Vagina (tissue), 2 donors: ENCODE data around the gene NACAD. TPM values are rescaled to one million over a fixed set of nuclear protein-coding genes. Genes with fewer than 3 reads are reported as not detected.
A peak's percentile ranks its signal among the peaks of the same experiment; 100 is the strongest.
"Not testable (repeated sequence)": the region's sequence is repeated elsewhere in the genome, so short reads cannot be mapped to it uniquely, and the experiment has no call there.

Experiments
- DNase-seq, 2 donors: peaks; one replicate each; pipeline ENCODE4 v3.0.0-alpha.2; 2017; ENCODE audit errors: extremely low spot score in 2 of 2
- H3K27ac ChIP-seq: fragments of 200-600 bp; sonication (generic); one replicate; pipeline ENCODE4 v1.5.1; 2019
- H3K27me3 ChIP-seq: fragments of 200-600 bp; sonication (generic); one replicate; pipeline ENCODE4 v1.5.1; 2019
- H3K36me3 ChIP-seq, 2 donors: fragments of 200-600 bp; sonication (generic); one replicate each; pipeline ENCODE4 v1.5.1; 2017 to 2019
- H3K4me1 ChIP-seq: fragments of 200-600 bp; sonication (generic); one replicate; pipeline ENCODE4 v1.5.1; 2019
- H3K4me3 ChIP-seq, 2 donors: fragments of 200-600 bp; sonication (generic); 1 replicate in 1 of 2; 2 replicates in 1 of 2; pipeline ENCODE4 v1.5.1; 2016 to 2019
- H3K9me3 ChIP-seq: fragments of 200-600 bp; sonication (generic); one replicate; pipeline ENCODE4 v1.5.1; 2019
- POLR2A ChIP-seq, 2 donors: fragments of 450-650 bp; IDR thresholded peaks; one replicate each; pipeline ENCODE4 v1.6.1; 2017; ENCODE audit warnings: antibody characterized with exemption in 2 of 2, mild to moderate bottlenecking in 2 of 2, moderate library complexity in 2 of 2
- POLR2AphosphoS5 ChIP-seq, 2 donors: sonication (generic); formaldehyde crosslinking; IDR thresholded peaks; one replicate each; pipeline ENCODE4 v1.9.0; 2017; ENCODE audit warnings: antibody characterized with exemption in 2 of 2, mild to moderate bottlenecking in 2 of 2, low read depth in 1 of 2; ENCODE audit not compliant: insufficient read depth in 1 of 2
- intact Hi-C: fragments of 100-400 bp; cut with DNase I; formaldehyde crosslinking; loops from one replicate; pipeline ENCODE4 v1.15.1; 2023
- total RNA-seq: library from RNA; depleted of rRNA; stranded (reverse); fragments of >200 nt; gene quantifications from one replicate; pipeline ENCODE4 v1.2.3, GENCODE V29; 2016
- TF ChIP-seq, protein P1 (sequence below), 3 experiments: fragments of 450-650 bp in 2 of 3; fragments of 200-600 bp in 1 of 3; sonication (generic) in 1 of 3; IDR thresholded peaks; one replicate each; pipeline ENCODE4 v1.5.1; 2017 to 2019; ENCODE audit warnings: antibody characterized with exemption in 3 of 3, mild to moderate bottlenecking in 2 of 3, moderate library complexity in 2 of 3

NACAD gene
- total RNA-seq, 1 donor from 2014 or later = 9.6 TPM

DNA sequence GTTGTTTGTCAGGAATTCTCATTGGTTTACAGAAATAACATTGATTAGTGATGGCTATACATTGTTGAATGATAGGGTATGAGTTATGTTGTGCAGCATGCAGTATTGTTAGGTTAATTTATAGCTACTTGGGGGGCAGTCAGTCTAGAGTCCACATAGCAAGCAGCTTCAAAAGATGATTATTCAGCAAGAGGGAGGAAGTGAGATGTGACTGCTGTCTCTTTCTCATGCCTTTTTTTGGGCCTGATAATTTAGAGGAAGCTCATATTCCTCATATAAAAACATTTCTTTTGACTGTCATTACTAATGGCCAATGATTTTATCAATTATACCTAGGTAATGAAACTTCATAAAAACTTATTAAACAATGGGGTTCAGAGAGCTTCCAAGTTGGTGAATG lies 26.2 kb upstream of the NACAD start:
- Histone ChIP-seq H3K36me3 (no peaks in the 10 kb centered on the region), H3K4me1 (peaks cover 22% of the 10 kb centered on the region), H3K27ac (no peak overlapping the region), H3K9me3 (no peaks in the 10 kb centered on the region), H3K27me3 (no peaks in the 10 kb centered on the region), H3K4me3 (no peak overlapping the region)
- TF ChIP-seq, protein P1, sequence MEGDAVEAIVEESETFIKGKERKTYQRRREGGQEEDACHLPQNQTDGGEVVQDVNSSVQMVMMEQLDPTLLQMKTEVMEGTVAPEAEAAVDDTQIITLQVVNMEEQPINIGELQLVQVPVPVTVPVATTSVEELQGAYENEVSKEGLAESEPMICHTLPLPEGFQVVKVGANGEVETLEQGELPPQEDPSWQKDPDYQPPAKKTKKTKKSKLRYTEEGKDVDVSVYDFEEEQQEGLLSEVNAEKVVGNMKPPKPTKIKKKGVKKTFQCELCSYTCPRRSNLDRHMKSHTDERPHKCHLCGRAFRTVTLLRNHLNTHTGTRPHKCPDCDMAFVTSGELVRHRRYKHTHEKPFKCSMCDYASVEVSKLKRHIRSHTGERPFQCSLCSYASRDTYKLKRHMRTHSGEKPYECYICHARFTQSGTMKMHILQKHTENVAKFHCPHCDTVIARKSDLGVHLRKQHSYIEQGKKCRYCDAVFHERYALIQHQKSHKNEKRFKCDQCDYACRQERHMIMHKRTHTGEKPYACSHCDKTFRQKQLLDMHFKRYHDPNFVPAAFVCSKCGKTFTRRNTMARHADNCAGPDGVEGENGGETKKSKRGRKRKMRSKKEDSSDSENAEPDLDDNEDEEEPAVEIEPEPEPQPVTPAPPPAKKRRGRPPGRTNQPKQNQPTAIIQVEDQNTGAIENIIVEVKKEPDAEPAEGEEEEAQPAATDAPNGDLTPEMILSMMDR (IDR thresholded peaks at IDR 0.05) = no peak
- TF ChIP-seq POLR2AphosphoS5 (IDR thresholded peaks at IDR 0.05; ENCODE audit: insufficient read depth in 1 of 2, low read depth in 1 of 2) (no peak), POLR2A (IDR thresholded peaks at IDR 0.05) (no peak)
- no peak for DNase-seq
- intact Hi-C loops = no loop called here

DNA sequence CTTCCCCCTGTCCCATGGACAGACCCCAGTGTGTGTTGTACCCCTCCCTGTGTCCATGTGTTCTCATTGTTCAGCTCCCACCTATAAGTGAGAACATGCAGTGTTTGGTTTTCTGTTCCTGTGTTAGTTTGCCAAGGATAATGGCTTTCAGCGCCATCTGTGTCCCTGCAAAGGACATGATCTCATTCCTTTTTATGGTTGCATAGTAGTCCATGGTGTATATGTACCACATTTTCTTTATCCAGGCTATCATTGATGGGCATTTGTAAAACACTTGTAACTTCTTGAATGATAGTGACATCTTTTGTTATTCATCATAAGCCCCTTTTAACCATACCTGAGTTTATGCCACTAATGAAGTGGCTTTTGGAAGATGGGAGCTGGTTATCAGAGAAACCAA lies 25.5 kb upstream of the NACAD start:
- H3K27me3 ChIP-seq, H3K27ac ChIP-seq, H3K36me3 ChIP-seq, intact Hi-C loops, H3K9me3 ChIP-seq, DNase-seq, H3K4me3 ChIP-seq: not testable (repeated sequence)
- peaks cover 26% of the 10 kb centered on the region for H3K4me1 ChIP-seq

DNA sequence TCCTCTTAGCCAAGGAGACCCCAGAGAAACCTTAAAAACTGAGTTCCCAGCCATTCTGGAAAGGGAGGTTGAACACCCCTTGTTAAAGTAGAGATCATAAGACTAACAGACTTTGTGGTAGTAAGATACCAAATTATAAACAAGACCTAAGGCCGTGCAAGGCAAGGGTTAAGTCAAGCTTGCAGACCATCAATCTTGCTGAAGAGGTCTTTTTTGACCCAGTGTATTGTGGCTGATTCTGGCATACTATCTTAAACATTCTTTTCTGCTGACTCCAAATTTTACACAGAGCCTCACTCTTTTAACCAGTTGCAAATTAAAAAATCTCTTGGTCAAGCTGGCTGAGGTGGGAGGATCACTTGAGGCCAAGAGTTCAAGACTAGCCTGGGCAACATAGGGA lies 23.9 kb upstream of the NACAD start:
- H3K9me3 ChIP-seq = no peaks in the 10 kb centered on the region
- DNase-seq = no peak
- peak overlapping the region in 1 of 2 donors; percentile 71 for H3K4me3 ChIP-seq
- peaks cover 41% of the 10 kb centered on the region for H3K4me1 ChIP-seq
- no peaks in the 10 kb centered on the region for H3K27me3 ChIP-seq
- H3K36me3 ChIP-seq = peaks cover 0 to 15% of the 10 kb centered on the region in 2 donors
- intact Hi-C loops = no loop called here
- TF ChIP-seq POLR2AphosphoS5 (IDR thresholded peaks at IDR 0.05; ENCODE audit: insufficient read depth in 1 of 2, low read depth in 1 of 2) = no peak
- TF ChIP-seq, protein P1 (IDR thresholded peaks at IDR 0.05) = no peak
- TF ChIP-seq POLR2A (IDR thresholded peaks at IDR 0.05) = no peak
- H3K27ac ChIP-seq = peak overlapping the region; percentile 92

DNA sequence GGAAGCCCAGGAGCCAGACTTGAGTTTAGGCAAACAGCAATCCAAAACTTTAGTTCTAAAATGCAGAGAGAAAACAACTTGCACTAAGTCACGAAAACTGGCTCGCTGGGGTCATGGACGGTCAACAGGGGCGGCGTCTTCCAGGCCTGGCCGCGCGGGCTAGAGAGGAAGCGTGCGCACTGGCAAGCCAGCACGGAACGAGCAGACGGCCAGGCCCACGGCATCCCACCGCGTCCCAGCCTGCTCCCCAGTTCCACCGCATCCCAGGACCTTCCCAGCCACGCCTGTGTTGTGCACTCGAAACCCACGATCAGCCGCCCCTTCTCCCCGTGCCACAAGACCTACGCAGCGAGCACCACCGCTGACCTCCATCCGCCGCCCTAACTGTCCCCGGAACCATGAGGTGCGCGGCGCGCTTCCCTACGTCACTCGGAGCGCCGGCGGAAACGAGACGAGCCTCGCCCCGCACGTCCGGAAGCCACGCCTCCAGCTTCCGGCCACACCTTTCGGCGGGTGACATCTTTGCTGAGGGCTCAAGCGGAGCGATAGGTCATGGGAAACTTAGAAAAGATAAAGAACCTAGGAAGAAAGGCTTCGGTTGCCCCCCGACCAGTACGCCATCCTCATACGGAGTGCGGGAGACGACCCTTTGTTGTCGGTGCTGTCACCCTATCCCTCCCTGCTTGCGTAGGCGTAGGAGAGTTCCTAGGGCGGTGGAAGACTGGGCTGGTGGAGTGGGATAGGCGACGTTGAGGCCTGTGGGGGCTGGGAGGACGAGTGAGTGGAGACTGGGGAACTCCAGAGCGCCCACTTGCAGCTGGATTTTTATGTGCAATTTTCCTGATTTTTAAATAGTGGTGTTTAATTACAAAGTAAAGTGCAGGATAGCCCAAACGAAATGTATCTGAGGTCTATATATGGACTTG lies 22.8 kb upstream of the NACAD start, which contains the start of gene TBRG4:
Gene TBRG4, minus strand, starts transcription at position 400 of the 926 bp plus-strand sequence. CDS start 2,460 bp downstream, outside the sequence.
- Histone ChIP-seq H3K9me3 (no peaks in the 10 kb centered on the region), H3K4me3 (peak within 1 kb of the TSS; percentile 71 to 77), H3K36me3 (peaks cover 3 to 25% of the 10 kb centered on the region in 2 donors), H3K4me1 (peaks cover 48% of the 10 kb centered on the region), H3K27me3 (no peaks in the 10 kb centered on the region), H3K27ac (peak within 1 kb of the TSS; percentile 92)
- peak in 1 of 2 donors; percentile 94 for DNase-seq
- TF ChIP-seq, protein P1 (IDR thresholded peaks at IDR 0.05) = peak in 2 of 3 experiments; percentile 24 to 25
- peak; percentile 99 for TF ChIP-seq POLR2AphosphoS5 (IDR thresholded peaks at IDR 0.05; ENCODE audit: insufficient read depth in 1 of 2, low read depth in 1 of 2)
- TF ChIP-seq POLR2A (IDR thresholded peaks at IDR 0.05) = peak in 1 of 2 donors; percentile 77
- intact Hi-C loops = no loop called here

DNA sequence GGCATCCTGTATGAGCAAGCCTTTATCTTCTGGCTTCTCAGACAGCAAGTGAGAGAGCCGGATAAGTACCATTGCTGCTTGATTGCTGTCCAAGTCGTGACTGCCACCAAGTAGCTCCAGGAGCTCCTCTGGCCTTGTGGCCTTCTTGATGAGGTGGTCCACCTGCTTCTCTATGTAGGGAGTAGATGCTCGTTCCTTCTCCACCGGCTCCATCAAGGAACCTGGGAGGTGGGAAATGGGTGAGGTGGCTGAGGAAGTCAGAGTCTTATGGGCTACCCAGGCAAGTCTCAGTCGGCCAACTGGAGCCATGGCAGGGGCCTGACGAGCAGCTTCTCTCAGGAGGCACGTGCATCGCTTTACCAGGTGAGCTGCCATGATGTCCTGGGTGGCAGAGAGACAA lies 20.1 kb upstream of the NACAD start:
- H3K9me3 ChIP-seq = no peaks in the 10 kb centered on the region
- H3K36me3 ChIP-seq = peaks cover 3 to 52% of the 10 kb centered on the region in 2 donors
- no peak for DNase-seq
- H3K27ac ChIP-seq = no peak overlapping the region
- H3K4me3 ChIP-seq = no peak overlapping the region
- H3K27me3 ChIP-seq = no peaks in the 10 kb centered on the region
- no peak for TF ChIP-seq POLR2A (IDR thresholded peaks at IDR 0.05)
- TF ChIP-seq, protein P1 (IDR thresholded peaks at IDR 0.05) = no peak
- no peak for TF ChIP-seq POLR2AphosphoS5 (IDR thresholded peaks at IDR 0.05; ENCODE audit: insufficient read depth in 1 of 2, low read depth in 1 of 2)
- intact Hi-C loops = no loop called here
- peaks cover 57% of the 10 kb centered on the region for H3K4me1 ChIP-seq
